HG02623 (cell line): Measurements from ENCODE around the gene COPE.
A peak's percentile ranks its signal among the peaks of the same experiment; 100 is the strongest.
"Not testable (repeated sequence)": the region's sequence is repeated elsewhere in the genome, so short reads cannot be mapped to it uniquely, and the experiment has no call there.

Experiments used
- ATAC-seq: cut with Tn5 transposase; IDR thresholded peaks from one replicate; pipeline ENCODE4 v1.9.1; 2021; ENCODE audit warnings: moderate library complexity; ENCODE audit not compliant: unreplicated experiment

The COPE gene

DNA sequence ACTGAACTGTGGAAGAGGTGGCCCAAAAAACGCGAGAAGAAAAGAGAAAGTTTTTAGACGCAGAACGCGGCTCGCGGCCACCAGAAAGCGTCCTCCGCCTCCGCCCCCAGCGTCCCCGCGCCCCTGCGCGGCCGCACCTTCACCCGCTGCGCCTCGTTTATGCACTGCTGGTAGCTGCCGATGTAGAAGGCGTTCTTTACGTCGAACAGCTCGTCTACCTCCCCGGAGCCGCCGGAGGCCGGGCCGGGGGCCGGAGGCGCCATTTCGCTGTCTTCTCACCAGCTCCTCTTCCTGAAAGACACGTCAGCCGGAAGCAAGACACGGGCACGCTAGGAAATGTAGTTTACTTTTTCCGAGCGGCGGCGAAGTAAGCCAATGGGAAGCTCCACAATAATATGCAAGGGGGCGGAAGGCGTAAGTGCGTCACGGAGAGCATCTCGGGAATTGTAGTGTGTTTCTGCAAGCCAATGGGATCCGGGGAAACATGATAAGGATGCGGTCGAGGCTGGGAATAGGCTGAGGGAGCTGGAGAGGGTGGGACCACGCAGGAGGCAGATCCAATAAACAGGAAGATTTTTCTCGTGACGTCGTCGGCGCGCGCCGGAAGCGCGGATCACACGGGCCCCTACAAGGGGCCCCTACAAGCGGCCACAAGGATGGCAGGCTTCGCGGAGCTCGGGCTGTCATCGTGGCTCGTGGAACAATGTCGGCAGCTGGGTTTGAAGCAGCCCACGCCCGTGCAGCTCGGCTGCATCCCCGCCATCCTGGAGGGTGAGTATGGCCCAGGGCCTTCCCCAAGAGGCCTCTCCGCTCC lies at the start of gene COPE, which contains the start of gene DDX49:
COPE (minus strand) TSS at position 302 of the 814 bp plus-strand sequence; CDS start at position 263, 39 bp downstream.
DDX49 (plus strand) TSS at position 630 of the 814 bp plus-strand sequence; CDS start at position 657, 27 bp downstream.
- peak; percentile 88 for ATAC-seq

DNA sequence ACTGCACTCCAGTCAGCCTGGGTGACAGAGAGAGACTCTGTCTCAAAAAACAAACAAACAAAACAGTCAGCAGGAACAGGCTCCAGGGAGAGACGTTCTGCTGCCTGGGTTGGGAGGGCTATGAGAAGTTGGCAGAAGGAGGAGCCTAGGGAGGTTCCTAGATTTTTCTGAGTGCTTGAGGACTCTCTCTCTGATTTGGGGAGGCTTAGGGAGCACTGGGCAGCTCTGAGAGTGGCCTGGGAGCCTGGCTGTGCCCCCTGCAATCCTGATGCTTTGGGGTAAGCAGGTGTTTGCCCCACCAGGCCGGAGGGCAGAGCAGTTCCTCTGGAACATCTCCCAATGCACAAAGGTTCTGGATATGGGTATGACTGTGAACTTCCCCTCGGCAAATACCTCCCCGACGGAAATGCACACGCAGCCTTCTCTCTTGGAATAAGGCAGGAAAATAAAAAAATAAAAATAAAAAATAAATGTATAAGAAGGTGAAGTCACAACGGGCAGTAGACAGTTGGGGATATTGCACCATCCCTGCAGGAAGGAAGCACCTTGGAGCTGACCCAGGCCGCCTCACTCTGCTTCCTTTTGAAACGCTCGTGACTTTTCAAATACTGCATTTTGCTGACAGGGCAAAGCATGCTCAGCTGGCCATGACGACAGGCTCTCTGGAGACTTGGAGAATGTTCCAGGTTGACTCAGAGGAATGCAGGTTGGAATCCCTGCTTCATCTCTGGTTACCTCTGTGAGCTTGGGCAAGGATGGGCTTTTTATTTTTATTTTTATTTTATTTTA lies 48.4 kb upstream of the COPE start:
- ATAC-seq: no peak

DNA sequence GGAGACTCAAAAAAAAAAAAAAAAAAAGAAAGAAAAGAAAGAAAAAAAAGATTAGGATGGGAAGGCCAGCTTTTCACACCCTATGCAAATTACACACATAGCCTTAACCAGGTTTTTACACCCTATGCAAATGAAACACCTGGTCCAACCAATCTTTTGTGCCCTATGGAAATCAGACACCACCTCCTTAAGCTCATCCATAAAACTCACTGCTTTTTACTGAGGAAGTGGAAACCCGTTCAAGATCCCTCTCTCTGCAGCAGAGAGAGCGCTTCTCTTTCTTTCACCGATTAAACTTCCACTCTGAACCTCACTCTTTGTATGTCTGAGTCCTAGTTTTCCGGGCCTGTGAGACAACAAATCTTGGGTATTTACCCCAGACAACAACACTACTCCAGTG lies 47.1 kb upstream of the COPE start:
- no peak for ATAC-seq

- no peak for ATAC-seq
Observed at GRCh38 chr19:18964121-18964520, 44.9 kb upstream of the COPE start.

GRCh38 chr19:18961767-18962620 lies 42.8 kb upstream of the COPE start:
- no peak for ATAC-seq

- no peak for ATAC-seq
Observed at GRCh38 chr19:18960370-18960769, 41.2 kb upstream of the COPE start.

DNA sequence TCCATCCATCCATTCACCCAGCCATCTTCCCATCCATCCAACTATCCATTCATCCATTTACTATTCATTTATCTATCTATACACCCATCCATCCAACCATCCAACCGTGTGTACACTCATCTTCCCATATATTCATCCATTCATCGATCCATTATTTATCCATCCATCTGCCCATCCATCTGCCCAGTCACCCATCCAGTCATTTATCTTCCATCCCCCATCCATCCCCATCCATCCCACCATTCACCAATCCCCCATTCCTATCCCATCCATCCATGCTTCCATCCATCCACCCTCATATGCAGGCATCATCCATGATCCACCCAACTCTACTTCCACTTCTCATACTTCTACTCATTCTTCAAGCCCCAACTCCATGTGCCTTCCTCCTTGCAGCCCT lies 35.9 kb upstream of the COPE start:
- no peak for ATAC-seq

GRCh38 chr19:18954094-18954493 lies 34.9 kb upstream of the COPE start:
- ATAC-seq: no peak

- not testable (repeated sequence) for ATAC-seq
Observed at GRCh38 chr19:18952364-18953003, 33.3 kb upstream of the COPE start.

DNA sequence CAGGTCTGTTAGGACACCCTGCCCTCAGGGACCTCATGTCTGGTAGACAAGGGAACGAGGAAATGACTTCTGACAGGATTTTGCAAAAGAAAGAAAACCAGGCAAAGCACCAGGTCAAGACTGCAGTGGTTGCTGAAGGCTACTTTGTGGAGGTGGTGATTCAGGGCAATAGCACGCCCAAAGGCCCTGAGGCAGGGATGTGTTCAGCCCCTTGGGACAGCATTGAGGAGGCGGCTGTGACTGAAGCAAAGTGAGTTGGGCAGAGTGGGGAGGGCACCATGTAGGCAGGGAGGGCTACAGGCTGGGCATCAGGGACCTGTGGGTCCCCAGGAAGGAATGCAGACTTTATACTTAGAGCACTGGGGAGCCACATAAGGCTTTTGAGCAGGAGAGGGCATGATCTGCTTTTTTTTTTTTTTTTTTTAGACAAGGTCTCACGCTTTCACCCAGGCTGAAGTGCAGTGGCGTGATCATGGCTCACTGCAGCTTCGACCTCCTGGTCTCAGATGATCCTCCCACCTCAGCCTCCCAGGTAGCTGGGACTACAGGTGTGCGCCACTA lies 32.6 kb upstream of the COPE start:
- no peak for ATAC-seq

DNA sequence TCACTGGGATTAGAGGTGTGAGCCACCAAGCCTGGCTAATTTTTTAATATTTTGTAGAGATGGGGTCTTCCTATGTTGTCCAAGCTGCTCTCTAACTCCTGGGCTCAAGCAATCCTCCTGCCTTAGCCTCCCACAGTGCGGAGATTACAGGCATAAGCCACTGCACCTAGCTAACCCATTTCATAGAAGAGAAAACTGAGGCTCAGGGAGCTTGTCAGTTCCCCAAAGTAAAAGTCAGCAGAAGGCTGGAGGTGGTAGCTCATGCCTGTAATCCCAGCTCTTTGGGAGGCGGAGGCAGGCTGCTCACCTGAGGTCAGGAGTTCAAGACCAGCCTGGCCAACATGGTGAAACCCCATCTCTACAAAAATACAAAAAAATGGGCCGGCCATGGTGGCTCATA lies 30.7 kb upstream of the COPE start:
- no peak for ATAC-seq

GRCh38 chr19:18948976-18949356 lies 29.8 kb upstream of the COPE start:
- no peak for ATAC-seq

- ATAC-seq: no peak
Observed at GRCh38 chr19:18948075-18948975, 29.1 kb upstream of the COPE start.

DNA sequence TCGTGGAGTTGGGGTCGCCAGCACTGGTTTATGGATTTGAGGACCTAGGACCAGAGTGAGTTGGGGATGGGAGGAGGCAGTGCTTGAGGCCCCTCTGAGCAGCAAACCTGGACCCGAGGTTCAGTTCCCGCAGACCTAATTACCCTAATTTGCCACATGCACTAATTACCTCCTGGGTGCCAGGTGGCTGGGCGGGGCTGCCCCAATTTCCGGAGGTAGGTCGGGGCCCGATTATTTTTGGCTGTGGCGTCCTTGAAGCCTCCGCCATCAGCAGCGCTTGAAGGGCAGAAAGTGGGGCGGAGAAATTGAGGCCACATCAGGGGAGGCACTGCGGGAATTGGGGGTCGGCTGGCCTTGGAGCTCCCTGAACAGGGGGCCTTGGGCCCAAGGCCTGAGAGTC lies 27.7 kb upstream of the COPE start:
- ATAC-seq: no peak

DNA sequence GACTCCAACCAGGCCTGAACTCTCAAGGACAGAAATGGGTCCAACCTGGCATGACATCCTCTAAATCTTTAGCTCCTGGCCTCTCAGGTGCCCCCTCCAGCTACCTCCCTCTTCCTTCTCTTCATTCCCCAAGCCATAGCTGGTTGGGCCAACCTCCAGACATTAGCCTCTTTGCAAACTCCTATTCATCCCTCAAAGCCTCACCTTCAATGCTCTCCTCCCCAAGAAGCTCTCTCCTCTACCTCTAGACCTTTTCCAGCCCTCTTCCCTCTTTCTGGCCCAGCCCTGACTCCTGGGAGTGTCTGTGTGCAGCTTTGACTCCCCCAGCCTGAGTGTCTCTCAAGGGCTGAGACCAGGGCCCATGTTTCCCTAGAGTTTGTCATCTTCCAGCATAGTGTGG lies 27.1 kb upstream of the COPE start:
- ATAC-seq: no peak

GRCh38 chr19:18945297-18945696 lies 26.1 kb upstream of the COPE start:
- ATAC-seq: no peak

DNA sequence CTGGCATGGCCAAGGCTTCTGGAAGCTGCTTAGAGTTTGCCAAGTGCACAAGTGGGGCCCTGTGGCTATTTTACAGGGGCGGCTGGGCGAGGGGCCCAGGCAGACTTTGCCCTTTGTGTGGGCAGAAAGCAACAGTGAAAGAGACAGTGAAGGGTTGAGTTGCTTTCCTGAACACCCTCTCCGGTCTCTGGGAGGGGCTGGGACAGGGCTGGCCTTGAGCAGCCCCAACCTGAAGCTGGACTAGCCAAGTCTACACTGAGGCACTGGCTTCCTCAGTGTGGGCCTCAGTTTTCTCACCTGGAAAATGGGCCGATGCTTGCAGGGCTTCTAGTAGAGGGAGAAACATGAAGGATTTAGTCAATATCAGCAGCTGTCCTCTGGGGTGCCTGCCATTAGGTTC lies 24.3 kb upstream of the COPE start:
- ATAC-seq: no peak

- ATAC-seq: no peak
Observed at GRCh38 chr19:18942692-18943091, 23.5 kb upstream of the COPE start.

GRCh38 chr19:18941628-18942354 lies 22.6 kb upstream of the COPE start:
- ATAC-seq: no peak
